Hippocampal formation (tissue), 2 donors: Measurements from ENCODE around the gene PER3.

Experiments used
- DNase-seq, 2 donors: peaks; one replicate each; lab custom pipeline; 2025; lab: John Stamatoyannopoulos, UW

Gene PER3

DNA sequence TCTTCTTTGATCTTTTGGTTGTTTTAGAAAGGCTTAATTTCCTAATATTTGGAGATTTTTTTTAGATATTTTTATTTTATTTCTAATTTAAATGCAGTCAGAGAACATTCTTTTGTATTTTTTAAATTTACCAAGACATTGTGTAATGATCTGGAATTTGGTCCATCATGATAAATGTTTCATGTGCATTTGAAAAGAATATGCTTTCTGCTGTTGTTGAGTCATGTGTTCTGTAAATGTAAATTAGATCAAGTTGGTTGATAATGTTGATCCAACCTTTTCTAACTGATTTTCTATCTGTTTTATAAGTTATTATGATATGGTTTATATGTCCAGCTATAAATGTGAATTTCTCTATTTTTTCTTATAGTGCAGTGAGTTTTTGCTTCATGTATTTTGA lies 48.9 kb downstream of the PER3 start:
- no peak for DNase-seq

- no peak for DNase-seq
These were observed 54.6 kb downstream of the PER3 start for GRCh38 chr1:7838714-7839113.

- no peak for DNase-seq
These were observed 55.4 kb downstream of the PER3 start for GRCh38 chr1:7839526-7839925.

DNA sequence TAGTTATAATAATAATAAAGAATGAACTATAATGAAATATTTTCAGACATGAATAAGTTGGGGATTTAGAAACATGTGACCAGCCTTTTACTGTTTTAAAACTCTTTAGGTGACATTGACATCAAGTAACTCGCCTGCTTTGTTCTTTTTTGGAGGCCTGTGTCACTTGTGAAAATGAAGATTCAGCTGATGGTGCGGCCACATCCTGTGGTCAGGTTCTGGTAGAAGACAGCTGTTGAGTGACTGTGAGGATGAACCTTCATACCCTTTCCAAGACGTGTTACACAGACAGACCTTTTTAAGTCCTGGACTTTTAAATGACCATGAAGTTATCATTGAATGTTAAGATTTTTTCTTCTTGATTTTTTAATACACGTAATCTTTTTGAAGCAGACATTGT lies 58.4 kb downstream of the PER3 start:
- DNase-seq: no peak

GRCh38 chr1:7845761-7846160 lies 61.7 kb downstream of the PER3 start:
- no peak for DNase-seq

DNA sequence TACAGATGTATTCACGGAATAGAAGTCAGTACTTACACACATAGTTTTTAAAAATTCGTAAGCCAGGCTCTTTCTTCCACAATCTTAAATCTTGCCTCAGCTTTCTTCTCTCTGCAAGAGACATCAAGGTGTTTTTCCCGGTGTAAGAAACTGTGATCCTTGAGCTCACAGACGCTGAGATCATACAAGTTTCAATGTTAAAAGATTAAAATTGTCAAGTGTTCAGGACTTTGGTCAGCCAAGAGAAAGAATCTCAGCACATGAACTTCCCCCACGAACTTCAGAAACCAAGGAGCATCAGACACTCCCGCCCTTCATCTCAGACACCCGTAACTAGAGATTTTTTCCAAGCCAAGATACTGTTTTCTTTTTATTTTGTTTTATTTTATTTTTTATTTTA lies 62.6 kb downstream of the PER3 start:
- no peak for DNase-seq

DNA sequence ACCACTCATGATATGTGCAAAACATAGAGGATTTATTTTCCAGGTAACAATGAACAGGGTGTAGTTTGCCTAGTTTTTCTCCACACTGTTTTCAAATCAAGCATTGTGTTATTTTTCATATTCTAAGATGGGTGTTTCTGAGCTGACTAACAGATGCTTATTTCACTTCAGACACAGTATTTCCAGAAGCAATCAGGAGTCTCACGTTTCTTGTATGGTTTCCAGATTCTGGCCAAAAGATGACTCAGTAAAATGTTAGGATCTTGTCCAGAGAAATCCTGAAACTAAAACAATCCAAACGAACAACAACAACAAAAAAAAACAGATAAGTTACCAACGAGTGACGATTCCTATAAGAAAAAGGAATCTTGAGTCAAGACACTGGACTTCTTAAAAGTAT lies 63.5 kb downstream of the PER3 start:
- DNase-seq: no peak

GRCh38 chr1:7850786-7851185 lies 66.7 kb downstream of the PER3 start:
- DNase-seq: no peak

DNA sequence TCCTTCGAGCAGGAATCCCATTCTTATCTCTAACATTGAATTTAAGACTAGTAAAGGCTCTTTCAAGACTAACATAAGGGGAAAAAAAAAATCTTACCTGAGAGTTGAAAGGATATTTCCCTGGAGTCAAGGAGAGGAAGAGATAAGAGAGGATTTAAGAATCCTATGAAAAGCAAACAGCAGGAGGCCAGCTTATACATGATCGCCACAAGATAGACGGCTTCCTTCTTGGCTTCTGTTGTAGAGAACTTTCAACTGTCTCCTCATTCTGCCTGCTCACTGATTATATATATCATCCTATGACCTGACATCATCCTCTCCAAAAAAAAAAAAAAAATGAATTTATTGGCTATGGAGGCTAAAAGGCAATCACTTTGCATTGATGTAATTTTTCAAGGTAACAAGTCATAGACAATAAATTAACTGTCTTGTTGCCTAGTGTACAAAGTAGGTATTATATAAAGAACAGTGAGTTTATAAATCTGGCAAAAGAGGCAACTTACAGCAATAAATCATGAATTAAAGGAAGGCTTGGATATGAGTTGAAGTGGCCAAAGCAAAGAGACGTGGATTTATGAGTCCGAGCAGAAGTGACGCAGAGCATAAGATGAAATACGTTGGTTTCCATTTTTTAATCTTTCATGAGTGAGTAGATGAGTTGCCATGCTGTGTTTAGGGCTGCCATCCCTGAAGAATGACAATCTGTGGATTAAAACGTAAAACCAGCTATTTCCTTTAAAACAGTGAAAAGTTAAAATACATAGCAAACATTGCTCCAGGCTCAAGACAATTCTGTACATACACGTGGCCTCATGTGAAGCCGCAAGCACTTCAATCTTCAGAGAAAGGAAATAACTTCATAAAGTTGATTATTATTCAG lies 69.0 kb downstream of the PER3 start, which contains the start of gene UTS2:
TSS of gene UTS2 (minus strand) at position 262 of the 880 bp plus-strand sequence. CDS start at position 200, 62 bp downstream.
- no peak for DNase-seq

- no peak for DNase-seq
These were observed 69.6 kb downstream of the PER3 start for GRCh38 chr1:7853684-7854026.

DNA sequence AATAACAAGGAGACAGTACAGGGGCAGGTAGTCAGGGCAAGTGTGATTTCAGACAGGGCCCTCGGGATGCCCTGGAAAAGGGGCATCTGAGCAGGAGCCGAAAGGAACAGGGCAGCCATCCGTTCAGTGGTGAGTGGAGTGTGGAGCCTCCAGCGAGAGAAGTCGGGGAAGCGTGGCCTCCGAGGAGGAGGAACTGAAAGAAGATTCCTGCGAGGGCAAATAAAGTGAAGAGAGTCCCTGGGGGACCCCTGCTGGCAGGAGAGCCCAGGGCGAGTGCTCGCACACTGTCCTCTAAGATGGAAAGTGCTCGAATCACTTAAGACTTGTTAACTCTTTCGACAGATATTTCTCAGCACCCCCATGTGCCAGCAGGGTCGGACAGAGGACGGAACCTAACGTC lies 72.3 kb downstream of the PER3 start:
- no peak for DNase-seq

DNA sequence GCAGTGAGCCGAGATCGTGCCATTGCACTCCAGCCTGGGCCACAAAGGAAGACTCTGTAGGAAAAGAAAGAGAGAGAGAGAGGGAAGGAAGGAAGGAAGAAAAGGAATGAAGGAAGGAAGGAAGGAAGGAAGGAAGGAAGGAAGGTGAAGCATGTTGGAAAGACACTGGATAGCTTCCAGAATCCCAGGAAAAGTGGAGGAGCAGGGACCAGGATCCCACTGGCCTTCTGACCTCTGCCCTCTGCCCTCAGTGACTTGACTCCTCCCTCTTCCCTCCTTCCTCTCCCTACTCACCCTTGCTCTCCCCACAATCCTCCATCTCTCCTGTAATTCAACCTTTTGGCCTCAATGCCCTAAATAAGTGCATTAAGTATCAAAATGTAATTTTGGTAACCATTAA lies 72.9 kb downstream of the PER3 start:
- no peak for DNase-seq

- DNase-seq: no peak
These were observed 73.9 kb downstream of the PER3 start for GRCh38 chr1:7857985-7858384.

DNA sequence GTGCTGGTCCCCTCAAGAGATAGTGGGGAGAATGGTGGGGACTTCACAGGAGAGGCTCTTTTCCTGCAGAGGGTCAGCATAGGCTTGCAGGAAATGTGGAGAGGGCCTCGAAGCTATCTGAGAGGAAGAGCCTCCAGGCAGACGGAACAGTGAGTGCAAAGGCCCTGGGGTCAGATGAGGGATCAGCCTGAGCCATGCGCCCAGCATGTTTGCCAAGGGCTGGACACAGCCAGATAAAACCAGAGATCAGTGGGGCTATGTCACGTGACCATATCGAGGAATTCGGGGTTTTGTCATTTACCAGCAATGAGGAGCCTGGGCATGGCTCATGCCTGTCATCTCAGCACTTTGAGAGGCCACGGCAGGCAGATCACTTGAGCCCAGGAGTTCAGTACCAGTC lies 75.3 kb downstream of the PER3 start:
- DNase-seq: no peak

GRCh38 chr1:7860130-7860529 lies 76.0 kb downstream of the PER3 start:
- DNase-seq: no peak

GRCh38 chr1:7861452-7861851 lies 77.4 kb downstream of the PER3 start:
- no peak for DNase-seq

DNA sequence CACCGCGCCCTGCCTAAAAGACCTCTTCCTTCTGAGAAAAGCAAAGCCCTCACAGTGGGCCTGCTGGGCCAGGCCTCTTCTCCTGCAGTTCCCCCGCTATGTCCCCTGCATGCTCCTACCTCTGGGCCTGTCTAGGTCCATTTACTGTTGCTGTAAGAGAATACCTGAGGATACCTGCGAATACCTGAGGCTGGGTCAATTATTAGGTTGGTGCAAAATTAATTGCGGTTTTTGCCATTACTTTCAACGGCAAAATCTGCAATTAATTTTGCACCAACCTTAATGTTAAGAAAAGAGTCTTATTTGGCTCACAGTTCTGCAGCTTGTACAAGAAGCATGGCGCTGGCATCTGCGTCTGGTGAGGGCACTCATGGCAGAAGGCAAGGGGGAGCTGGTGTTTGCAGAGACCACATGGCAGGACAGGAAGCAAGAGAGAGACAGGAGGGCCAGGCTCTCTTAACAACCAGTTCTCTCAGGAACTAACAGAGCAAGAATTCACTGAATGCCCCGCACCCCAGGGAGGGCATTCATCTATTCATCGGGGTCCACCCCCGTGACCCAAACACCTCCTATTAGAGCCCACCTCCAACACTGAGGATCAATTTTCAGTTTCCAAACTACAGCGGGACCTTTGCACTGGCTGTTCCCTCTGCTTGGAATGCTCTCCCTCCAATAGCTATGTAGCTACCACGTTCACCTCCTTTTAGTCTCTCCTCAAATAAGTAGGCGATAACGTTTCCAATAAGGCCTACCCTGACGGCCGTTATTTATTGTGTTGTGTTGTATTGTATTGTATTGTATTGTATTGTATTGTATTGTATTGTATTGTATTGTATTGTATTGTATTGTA lies 78.3 kb downstream of the PER3 start:
- no peak for DNase-seq

DNA sequence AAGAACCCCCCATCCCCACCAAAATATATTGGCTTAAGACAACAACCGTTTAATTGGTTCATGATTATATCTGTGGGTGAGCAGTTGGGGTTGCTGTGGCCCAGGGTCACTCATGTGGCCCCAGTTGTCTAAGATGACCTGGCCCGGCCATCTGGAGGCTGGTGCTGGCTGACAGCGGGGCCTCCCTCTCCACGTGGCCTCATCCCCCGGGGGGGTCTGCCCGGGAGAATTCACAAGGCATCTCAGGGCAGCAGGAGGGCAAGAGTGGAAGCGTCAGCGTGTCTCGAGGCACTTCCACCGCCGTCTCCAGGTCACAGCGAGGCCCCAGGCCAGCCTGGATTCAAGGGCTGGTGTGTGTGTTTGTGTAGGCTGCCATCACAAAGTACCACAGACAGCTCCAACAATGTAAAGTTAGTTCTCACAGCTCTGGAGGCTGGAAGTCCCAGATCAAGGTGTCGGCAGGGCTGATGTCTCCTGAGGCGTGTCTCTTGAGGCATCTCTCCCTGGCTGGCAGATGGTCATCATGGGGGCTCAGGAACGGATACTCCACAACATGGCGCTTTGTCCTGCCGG lies 79.8 kb downstream of the PER3 start:
- DNase-seq: no peak

- DNase-seq: no peak
These were observed 81.9 kb downstream of the PER3 start for GRCh38 chr1:7865978-7866377.

DNA sequence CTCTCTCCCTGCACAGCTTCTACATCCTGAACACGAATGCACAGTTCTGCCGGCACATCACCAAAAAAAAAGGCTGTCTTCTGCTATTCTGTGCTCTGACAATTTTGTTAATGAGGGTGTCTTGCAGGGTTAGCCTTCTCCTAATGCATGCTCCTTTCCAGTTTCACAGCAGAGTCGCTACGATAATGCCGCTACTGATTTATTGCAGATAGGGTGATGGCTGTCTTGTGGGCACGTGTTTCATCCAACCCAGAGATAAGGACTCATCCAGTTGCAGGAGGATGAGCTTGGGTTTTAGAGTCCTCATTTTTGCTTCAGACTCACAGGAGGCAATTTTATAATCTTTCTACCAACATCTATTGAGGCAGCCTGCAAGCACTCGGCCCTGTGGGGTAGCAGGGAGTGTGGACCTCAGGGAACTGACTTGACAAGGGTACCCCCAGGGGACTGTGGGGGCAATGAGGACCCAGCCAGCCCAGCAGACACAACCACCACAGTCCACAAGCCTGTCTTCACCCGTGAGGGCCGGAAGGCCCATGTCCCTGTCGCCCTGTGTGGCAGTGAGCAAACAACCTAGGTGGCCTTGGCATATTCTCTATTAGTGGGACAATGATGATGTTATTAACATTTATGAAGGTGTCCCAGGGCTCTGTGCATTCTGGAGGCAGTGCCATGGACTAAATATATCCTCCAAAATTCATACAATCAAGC lies 84.1 kb downstream of the PER3 start:
- DNase-seq: no peak

- no peak for DNase-seq
These were observed 85.2 kb downstream of the PER3 start for GRCh38 chr1:7869136-7869920.
